Activated naive CD4-positive, alpha-beta T cell treated with anti-CD3 and anti-CD28 coated beads, Interleukin-2, amount 50 U/mL, for 72 hours (primary cell): ENCODE data around the gene TRAPPC4. TPM values are rescaled to one million over a fixed set of nuclear protein-coding genes. Genes with fewer than 3 reads are reported as not detected.
"Not testable (repeated sequence)": the region's sequence is repeated elsewhere in the genome, so short reads cannot be mapped to it uniquely, and the experiment has no call there.

ENCODE experiments used
- ATAC-seq, 2 donors: fragments of 150-1000 bp; cut with Tn5 transposase; 2 replicates each; pipeline ENCODE4 v1.10.0; 2021; ENCODE audit warnings: mild to moderate bottlenecking in 2 of 2, moderate library complexity in 2 of 2
- DNase-seq, 2 donors: peaks; one replicate each; pipeline ENCODE4 v3.0.0; 2021 to 2022; ENCODE audit warnings: low spot score in 2 of 2
- H3K27ac Mint-ChIP-seq, 2 donors: one replicate each; pipeline ENCODE4 v1.8.0; 2022; ENCODE audit warnings: mild to moderate bottlenecking in 2 of 2, mixed read lengths in 2 of 2
- H3K36me3 Mint-ChIP-seq, 2 donors: one replicate each; pipeline ENCODE4 v1.8.0; 2022; ENCODE audit warnings: mixed read lengths in 2 of 2
- H3K9me3 Mint-ChIP-seq, 2 donors: one replicate each; pipeline ENCODE4 v1.8.0; 2022; ENCODE audit warnings: mixed read lengths in 2 of 2
- total RNA-seq, 2 donors: library from RNA; stranded (reverse); gene quantifications; one replicate each; pipeline ENCODE4 v1.2.3, GENCODE V29; 2022

TRAPPC4 gene, protein sequence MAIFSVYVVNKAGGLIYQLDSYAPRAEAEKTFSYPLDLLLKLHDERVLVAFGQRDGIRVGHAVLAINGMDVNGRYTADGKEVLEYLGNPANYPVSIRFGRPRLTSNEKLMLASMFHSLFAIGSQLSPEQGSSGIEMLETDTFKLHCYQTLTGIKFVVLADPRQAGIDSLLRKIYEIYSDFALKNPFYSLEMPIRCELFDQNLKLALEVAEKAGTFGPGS
- total RNA-seq = 100 to 1,000 TPM in 1 of 2 donors, 10 to 100 TPM in 1; 67.3 to 123 TPM

- Mint-ChIP-seq H3K36me3 (peaks cover 49 to 54% of the 10 kb centered on the region in 2 donors), H3K27ac (peak within 1 kb of the TSS; percentile 98 to 99), H3K9me3 (no peaks in the 10 kb centered on the region)
- ATAC-seq (peak; percentile 92 to 95), DNase-seq (peak; percentile 91 to 95)
These were observed at the start of gene TRAPPC4, which contains the start of gene RPS25 for GRCh38 chr11:119018074-119018938. TSS of gene TRAPPC4 (plus strand) at chr11:119018766. CDS start at chr11:119018796, 30 bp downstream. TSS of gene RPS25 (minus strand) at chr11:119018343. CDS start at chr11:119018284, 59 bp downstream.

DNA sequence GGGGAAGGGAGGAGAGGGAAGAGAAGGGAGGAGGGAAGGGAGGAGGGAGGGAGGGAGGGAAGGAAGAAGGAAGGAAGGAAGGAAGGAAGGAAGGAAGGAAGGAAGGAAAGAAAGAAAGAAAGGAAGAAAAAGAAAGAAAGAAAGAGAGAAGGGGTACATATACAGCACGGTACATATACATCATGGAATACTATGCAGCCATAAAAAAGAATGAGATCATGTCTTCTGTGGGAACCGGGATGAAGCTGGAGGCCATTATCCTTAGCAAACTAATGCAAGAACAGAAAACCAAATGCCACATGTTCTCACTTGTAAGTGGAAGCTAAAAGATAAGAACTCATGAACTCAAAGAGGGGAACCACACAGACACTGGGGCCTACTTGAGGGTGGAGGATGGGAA lies 49.1 kb upstream of the TRAPPC4 start:
- DNase-seq, H3K27ac Mint-ChIP-seq, H3K36me3 Mint-ChIP-seq, ATAC-seq, H3K9me3 Mint-ChIP-seq: not testable (repeated sequence)

- H3K9me3 Mint-ChIP-seq = no peaks in the 10 kb centered on the region
- DNase-seq (no peak), ATAC-seq (no peak)
- no peaks in the 10 kb centered on the region for H3K36me3 Mint-ChIP-seq
- no peak within 1 kb of the TSS for H3K27ac Mint-ChIP-seq
These were observed 46.9 kb upstream of the TRAPPC4 start, which contains the start of gene FOXR1 for GRCh38 chr11:118971646-118972045. TSS of gene FOXR1 (plus strand) at chr11:118971761. CDS start at chr11:118971932, 171 bp downstream.

GRCh38 chr11:118973985-118974384 lies 44.6 kb upstream of the TRAPPC4 start:
- ATAC-seq (no peak), DNase-seq (no peak)
- H3K27ac Mint-ChIP-seq = no peak overlapping the region
- no peaks in the 10 kb centered on the region for H3K36me3 Mint-ChIP-seq
- H3K9me3 Mint-ChIP-seq = no peaks in the 10 kb centered on the region

DNA sequence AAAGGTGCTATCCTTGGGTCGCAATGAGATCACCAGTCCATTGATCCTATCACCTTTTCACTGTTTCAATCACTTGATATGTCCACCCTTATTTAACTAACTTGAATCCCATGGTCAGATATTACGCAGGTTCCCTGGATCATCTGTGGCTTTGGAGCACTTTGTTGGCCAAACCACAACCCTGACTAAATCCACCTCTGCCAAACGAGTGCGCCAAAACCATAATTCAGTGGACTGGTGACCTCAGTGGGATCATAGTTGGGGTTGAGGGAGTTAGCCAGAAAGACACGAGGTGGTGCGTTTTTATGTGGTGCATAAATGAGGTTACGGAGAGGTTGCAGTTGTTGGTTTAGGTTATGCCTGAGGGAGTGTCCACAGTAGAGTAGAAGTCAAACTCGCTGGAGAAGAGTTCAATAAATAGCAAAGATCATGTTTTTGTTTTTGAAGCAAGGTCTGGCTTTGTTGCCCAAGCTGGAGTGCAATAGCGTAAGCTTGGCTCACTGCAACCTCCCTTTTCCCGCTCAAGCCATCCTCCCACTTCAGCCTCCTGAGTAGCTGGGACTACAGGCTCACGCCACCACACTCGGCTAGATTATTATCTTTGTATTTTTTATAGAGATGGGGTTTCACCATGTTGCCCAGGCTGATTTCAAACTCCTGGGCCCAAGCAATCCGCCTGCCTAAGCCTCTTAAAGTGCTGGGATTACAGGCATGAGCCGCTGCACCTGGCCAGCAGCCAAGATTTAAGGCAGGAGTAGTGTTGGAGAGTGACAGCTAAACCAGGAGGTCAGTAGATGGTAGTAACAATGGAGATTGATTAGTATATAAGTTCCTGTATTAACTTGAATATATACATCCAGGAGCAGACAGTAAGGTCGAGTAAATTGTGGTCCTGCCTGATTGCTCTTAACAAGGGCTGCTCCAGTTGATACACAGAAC lies 42.5 kb upstream of the TRAPPC4 start:
- ATAC-seq (no peak), DNase-seq (no peak)
- H3K36me3 Mint-ChIP-seq = no peaks in the 10 kb centered on the region
- no peak overlapping the region for H3K27ac Mint-ChIP-seq
- H3K9me3 Mint-ChIP-seq = no peaks in the 10 kb centered on the region

GRCh38 chr11:118979434-118979833 lies 39.1 kb upstream of the TRAPPC4 start:
- DNase-seq = no peak
- H3K9me3 Mint-ChIP-seq = no peaks in the 10 kb centered on the region
- ATAC-seq = no peak

GRCh38 chr11:118980191-118980881 lies 38.2 kb upstream of the TRAPPC4 start:
- no peaks in the 10 kb centered on the region for H3K9me3 Mint-ChIP-seq
- ATAC-seq (no peak), DNase-seq (no peak)

More at GRCh38 chr11:118979434-118979833, 39.1 kb upstream of the TRAPPC4 start:
- no peaks in the 10 kb centered on the region for H3K36me3 Mint-ChIP-seq
- H3K27ac Mint-ChIP-seq = peak overlapping the region in 1 of 2 donors; percentile 83

GRCh38 chr11:118984337-118984736 lies 34.2 kb upstream of the TRAPPC4 start:
- not testable (repeated sequence) for H3K9me3 Mint-ChIP-seq, ATAC-seq, DNase-seq, H3K36me3 Mint-ChIP-seq, H3K27ac Mint-ChIP-seq

More at GRCh38 chr11:118980191-118980881, 38.2 kb upstream of the TRAPPC4 start:
- H3K36me3 Mint-ChIP-seq = no peaks in the 10 kb centered on the region
- H3K27ac Mint-ChIP-seq = no peak overlapping the region

DNA sequence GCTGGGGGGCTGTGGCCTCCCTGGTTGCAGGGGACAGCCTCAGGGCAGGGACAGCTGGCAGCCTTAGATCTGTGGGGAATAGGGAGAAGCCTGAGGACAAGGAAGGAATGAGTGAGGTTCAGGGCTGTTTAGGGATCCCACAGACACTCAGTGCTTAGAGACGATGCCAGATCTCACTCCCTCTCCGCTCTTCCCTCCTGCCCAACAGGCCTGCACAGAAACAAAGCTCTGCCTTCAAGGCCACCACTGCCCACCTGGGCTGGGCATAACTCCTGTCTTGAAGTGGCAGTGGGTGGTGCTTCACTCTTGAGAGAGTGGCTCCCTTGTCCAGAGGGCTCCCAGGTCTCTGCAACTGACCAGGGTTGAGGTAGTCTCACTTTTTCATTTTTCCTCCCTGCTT lies 33.7 kb upstream of the TRAPPC4 start:
- no peaks in the 10 kb centered on the region for H3K36me3 Mint-ChIP-seq
- H3K27ac Mint-ChIP-seq = no peak overlapping the region
- no peaks in the 10 kb centered on the region for H3K9me3 Mint-ChIP-seq
- ATAC-seq (no peak), DNase-seq (no peak)

GRCh38 chr11:118988280-118988679 lies 30.3 kb upstream of the TRAPPC4 start:
- peak overlapping the region; percentile 26 to 60 for H3K27ac Mint-ChIP-seq
- ATAC-seq (no peak), DNase-seq (no peak)
- no peaks in the 10 kb centered on the region for H3K9me3 Mint-ChIP-seq
- H3K36me3 Mint-ChIP-seq = peaks cover 0 to 7% of the 10 kb centered on the region in 2 donors

GRCh38 chr11:118991486-118992038 lies 27.0 kb upstream of the TRAPPC4 start:
- ATAC-seq, H3K9me3 Mint-ChIP-seq, H3K27ac Mint-ChIP-seq, DNase-seq: not testable (repeated sequence)
- peaks cover 8 to 14% of the 10 kb centered on the region in 2 donors for H3K36me3 Mint-ChIP-seq

GRCh38 chr11:118996926-118997626 lies 21.5 kb upstream of the TRAPPC4 start:
- DNase-seq = peak; percentile 44 to 68
- Mint-ChIP-seq H3K9me3 (peaks cover 0 to 5% of the 10 kb centered on the region in 2 donors), H3K36me3 (peaks cover 41 to 43% of the 10 kb centered on the region in 2 donors), H3K27ac (peak overlapping the region; percentile 96 to 99)
- ATAC-seq = peak; percentile 53 to 57

DNA sequence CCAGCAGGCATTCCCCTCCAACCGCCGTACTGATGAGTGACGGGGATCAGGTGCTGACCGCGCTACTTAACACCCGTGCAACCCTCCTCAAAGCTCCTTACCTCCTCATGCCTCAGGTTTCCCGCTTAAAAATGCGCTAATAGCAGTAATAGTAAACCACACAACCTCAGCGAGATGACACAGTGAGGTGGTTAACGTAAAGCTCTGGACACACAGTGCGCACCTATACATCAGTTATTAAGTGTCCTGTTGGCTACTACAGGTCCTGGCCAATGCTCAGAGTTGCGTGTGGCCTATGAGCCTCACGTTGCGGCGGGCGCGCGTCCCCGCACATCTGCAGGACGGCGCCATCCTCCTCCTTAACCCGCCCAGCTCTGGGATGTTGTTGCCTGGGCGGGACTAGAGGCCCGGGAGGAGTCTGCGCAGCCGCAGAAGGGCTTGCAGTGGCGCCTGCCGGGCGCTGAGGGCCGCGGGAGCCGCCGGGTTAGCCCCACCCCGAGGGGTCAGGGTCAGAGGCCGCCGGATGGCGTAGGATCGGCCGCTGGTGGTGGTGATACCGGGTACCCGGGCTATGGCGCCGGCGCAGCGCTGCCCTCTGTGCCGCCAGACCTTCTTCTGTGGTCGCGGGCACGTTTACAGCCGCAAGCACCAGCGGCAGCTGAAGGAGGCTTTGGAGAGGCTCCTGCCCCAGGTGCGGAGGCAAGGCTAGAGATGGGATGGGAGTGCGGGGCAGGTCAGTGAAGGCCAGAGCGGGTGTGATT lies 20.8 kb upstream of the TRAPPC4 start, which contains the start of gene CENATAC:
TSS of gene CENATAC (plus strand) at position 512 of the 761 bp plus-strand sequence. CDS start at position 572, 60 bp downstream.
- Mint-ChIP-seq H3K27ac (peak within 1 kb of the TSS; percentile 96 to 99), H3K36me3 (peaks cover 41% of the 10 kb centered on the region in 2 donors), H3K9me3 (peaks cover 0 to 5% of the 10 kb centered on the region in 2 donors)
- ATAC-seq (peak; percentile 91 to 95), DNase-seq (peak; percentile 97 to 98)

GRCh38 chr11:118998388-118998717 lies 20.2 kb upstream of the TRAPPC4 start:
- DNase-seq = no peak
- peaks cover 0 to 4% of the 10 kb centered on the region in 2 donors for H3K9me3 Mint-ChIP-seq
- H3K27ac Mint-ChIP-seq = peak overlapping the region; percentile 96 to 99
- peaks cover 41 to 46% of the 10 kb centered on the region in 2 donors for H3K36me3 Mint-ChIP-seq
- ATAC-seq = peak in 1 of 2 donors; percentile 4
